Fibroblast of villous mesenchyme (primary cell): ENCODE data around the gene MARCHF5. TPM values are rescaled to one million over a fixed set of nuclear protein-coding genes. Genes with fewer than 3 reads are reported as not detected.

ENCODE experiments used
- DNase-seq: peaks from one replicate; pipeline ENCODE4 v3.0.0-alpha.2; 2010; ENCODE audit warnings: low read depth
- H3K4me3 ChIP-seq: 2 replicates; pipeline ENCODE4 v1.5.1; 2011; ENCODE audit warnings: low read depth, mild to moderate bottlenecking, low read length
- total RNA-seq: library from RNA; depleted of rRNA; stranded (reverse); fragments of >200 nt; gene quantifications from 2 replicates; pipeline ENCODE4 v1.2.3, GENCODE V29; 2012
- TF ChIP-seq, protein P1 (sequence below): IDR thresholded peaks from 2 replicates; pipeline ENCODE4 v1.5.1; 2012; ENCODE audit warnings: low read depth, mild to moderate bottlenecking, low read length; ENCODE audit not compliant: insufficient read depth

The MARCHF5 gene
- total RNA-seq, 1 donor: 13.4 TPM

DNA sequence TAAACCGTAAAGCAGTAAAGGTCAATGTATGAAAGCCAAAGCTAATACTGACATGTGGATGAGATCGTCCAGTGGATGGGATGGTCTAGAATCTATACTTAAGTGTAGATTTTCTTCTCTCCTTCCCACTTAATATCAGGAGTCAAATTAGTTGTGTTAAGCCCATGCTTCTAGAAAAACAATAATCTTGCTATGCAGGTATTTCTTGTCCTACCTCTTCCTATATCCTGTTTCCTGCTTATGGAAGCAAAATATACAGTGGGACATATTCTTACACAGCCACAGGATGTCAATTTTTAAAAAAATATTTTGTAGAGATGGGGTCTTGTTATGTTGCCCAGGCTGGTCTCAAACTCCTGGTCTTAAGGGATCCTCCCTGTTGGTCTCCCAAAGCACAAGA, 27.6 kb upstream of the MARCHF5 start:
- DNase-seq: no peak
- TF ChIP-seq, protein P1, sequence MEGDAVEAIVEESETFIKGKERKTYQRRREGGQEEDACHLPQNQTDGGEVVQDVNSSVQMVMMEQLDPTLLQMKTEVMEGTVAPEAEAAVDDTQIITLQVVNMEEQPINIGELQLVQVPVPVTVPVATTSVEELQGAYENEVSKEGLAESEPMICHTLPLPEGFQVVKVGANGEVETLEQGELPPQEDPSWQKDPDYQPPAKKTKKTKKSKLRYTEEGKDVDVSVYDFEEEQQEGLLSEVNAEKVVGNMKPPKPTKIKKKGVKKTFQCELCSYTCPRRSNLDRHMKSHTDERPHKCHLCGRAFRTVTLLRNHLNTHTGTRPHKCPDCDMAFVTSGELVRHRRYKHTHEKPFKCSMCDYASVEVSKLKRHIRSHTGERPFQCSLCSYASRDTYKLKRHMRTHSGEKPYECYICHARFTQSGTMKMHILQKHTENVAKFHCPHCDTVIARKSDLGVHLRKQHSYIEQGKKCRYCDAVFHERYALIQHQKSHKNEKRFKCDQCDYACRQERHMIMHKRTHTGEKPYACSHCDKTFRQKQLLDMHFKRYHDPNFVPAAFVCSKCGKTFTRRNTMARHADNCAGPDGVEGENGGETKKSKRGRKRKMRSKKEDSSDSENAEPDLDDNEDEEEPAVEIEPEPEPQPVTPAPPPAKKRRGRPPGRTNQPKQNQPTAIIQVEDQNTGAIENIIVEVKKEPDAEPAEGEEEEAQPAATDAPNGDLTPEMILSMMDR: no peak
- no peak overlapping the region for H3K4me3 ChIP-seq

- TF ChIP-seq, protein P1: no peak
- no peak overlapping the region for H3K4me3 ChIP-seq
- DNase-seq: no peak
Measured at GRCh38 chr10:92264249-92264648, 26.7 kb upstream of the MARCHF5 start.

GRCh38 chr10:92265687-92266258, 25.2 kb upstream of the MARCHF5 start:
- no peak for DNase-seq
- TF ChIP-seq, protein P1: no peak
- H3K4me3 ChIP-seq: no peak overlapping the region

- DNase-seq: peak; percentile 4
- H3K4me3 ChIP-seq: no peak overlapping the region
- TF ChIP-seq, protein P1: no peak
Measured at GRCh38 chr10:92267343-92267742, 23.6 kb upstream of the MARCHF5 start.

GRCh38 chr10:92268748-92269147, 22.2 kb upstream of the MARCHF5 start:
- H3K4me3 ChIP-seq: no peak overlapping the region
- TF ChIP-seq, protein P1: no peak
- DNase-seq: no peak

GRCh38 chr10:92274071-92274470, 16.9 kb upstream of the MARCHF5 start:
- H3K4me3 ChIP-seq: no peak overlapping the region
- DNase-seq: no peak
- TF ChIP-seq, protein P1: no peak
